Measurements from ENCODE around the gene NCAM2. TPM values are rescaled to one million over a fixed set of nuclear protein-coding genes. Genes with fewer than 3 reads are reported as not detected.

The NCAM2 gene
- total and polyA plus RNA-seq, 2 of the 8 experiments (the other 6 are each of a cell fraction or from before 2014, with no cell fraction given), result 0.14 to 1.1 TPM

DNA sequence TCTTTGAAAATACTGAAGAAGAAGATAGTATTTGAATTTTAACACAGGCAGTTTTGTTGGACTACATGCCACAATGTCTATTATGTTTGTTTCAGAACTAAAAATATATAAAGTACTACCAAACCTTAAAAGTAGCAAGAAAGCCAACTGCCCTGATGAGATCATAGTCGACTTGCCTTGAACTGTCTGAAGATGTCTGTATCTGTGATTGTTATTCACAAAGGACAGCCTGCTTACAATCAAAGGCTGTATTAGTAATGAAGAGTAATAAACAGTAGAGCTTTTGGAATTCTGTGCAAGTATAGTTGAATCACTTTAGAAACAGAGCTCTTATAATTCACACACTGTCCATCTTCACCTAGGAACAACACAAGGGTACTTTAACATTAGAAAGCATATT is 228.3 kb downstream of the NCAM2 start:
- no peaks in the 10 kb centered on the region for H4K20me1 ChIP-seq (replicated peaks in 1 of 2; ENCODE audit: control insufficient read depth in 1 of 2, insufficient read depth in 2 of 2, low read length in 2 of 2)
- H2BK12ac ChIP-seq (ENCODE audit: low read depth, low read length), result no peak overlapping the region
- no peak for DNase-seq (ENCODE audit: low read depth in 1 of 2, low spot score in 2 of 2)
- no peaks in the 10 kb centered on the region for H3K4me1 ChIP-seq (replicated peaks in 1 of 4; ENCODE audit: control insufficient read depth in 3 of 4, insufficient read depth in 4 of 4, low read length in 3 of 4)
- FAIRE-seq, result no peak
- H3K56ac ChIP-seq (replicated peaks; ENCODE audit: insufficient read length, low read depth, low read length), result no peak overlapping the region
- no peak overlapping the region for H2BK5ac ChIP-seq (ENCODE audit: low read depth, low read length)
- H3K4me2 ChIP-seq (ENCODE audit: insufficient read depth in 1 of 2, low read depth in 2 of 2, low read length in 2 of 2), result no peak overlapping the region
- H3K79me1 ChIP-seq (ENCODE audit: low read depth, low read length), result no peaks in the 10 kb centered on the region
- H3K18ac ChIP-seq (ENCODE audit: extremely low read depth, low read length), result no peak overlapping the region
- no peak overlapping the region for H3K23ac ChIP-seq (ENCODE audit: insufficient read length)
- H4K91ac ChIP-seq (replicated peaks; ENCODE audit: insufficient read length, low read length), result no peak overlapping the region
- H4K5ac ChIP-seq (ENCODE audit: insufficient read length, low read depth, low read length), result no peak overlapping the region
- no peak for TF ChIP-seq HDAC6 (IDR thresholded peaks at IDR 0.05; ENCODE audit: low read depth, low read length)
- TF ChIP-seq, protein P1, sequence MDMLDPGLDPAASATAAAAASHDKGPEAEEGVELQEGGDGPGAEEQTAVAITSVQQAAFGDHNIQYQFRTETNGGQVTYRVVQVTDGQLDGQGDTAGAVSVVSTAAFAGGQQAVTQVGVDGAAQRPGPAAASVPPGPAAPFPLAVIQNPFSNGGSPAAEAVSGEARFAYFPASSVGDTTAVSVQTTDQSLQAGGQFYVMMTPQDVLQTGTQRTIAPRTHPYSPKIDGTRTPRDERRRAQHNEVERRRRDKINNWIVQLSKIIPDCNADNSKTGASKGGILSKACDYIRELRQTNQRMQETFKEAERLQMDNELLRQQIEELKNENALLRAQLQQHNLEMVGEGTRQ (IDR thresholded peaks at IDR 0.05; ENCODE audit: low read length), result no peak
- TF ChIP-seq KDM4A (IDR thresholded peaks at IDR 0.05; ENCODE audit: low read depth, low read length, severe bottlenecking), result no peak
- ChIA-PET CTCF (ENCODE audit: partially characterized antibody) (no interaction called here), POLR2A (ENCODE audit: partially characterized antibody) (no interaction called here)
- no peak overlapping the region for H2BK120ac ChIP-seq (replicated peaks; ENCODE audit: low read depth, low read length)
- no peak overlapping the region for H2AK5ac ChIP-seq (ENCODE audit: low read depth, low read length)
- H3K79me2 ChIP-seq (ENCODE audit: control insufficient read depth in 1 of 2, insufficient read depth in 2 of 2, low read length in 2 of 2), result no peaks in the 10 kb centered on the region
- H3K36me3 ChIP-seq (ENCODE audit: control insufficient read depth in 2 of 4, insufficient read depth in 4 of 4, low read length in 3 of 4), result no peaks in the 10 kb centered on the region
- no peak overlapping the region for H2AFZ ChIP-seq (ENCODE audit: low read length)
- no peak overlapping the region for H3K4ac ChIP-seq (replicated peaks; ENCODE audit: insufficient read length, low read depth, low read length)
- H3K4me3 ChIP-seq (ENCODE audit: extremely low read depth in 1 of 4, insufficient read depth in 2 of 4, low read depth in 3 of 4, low read length in 4 of 4), result no peak overlapping the region
- H3K27ac ChIP-seq (ENCODE audit: low read depth, low read length), result no peak overlapping the region
- peaks cover 5% of the 10 kb centered on the region in 2 experiments; a peak in 3 of 4 replicates for H3K9me3 ChIP-seq (ENCODE audit: insufficient read depth in 2 of 2, low read depth in 1 of 2, low read length in 1 of 2)
- H3K23me2 ChIP-seq (ENCODE audit: low read depth, low read length), result no peaks in the 10 kb centered on the region
- H2BK15ac ChIP-seq (ENCODE audit: low read length), result no peak overlapping the region
- H4K8ac ChIP-seq (ENCODE audit: extremely low read depth, insufficient read depth, low read length), result no peak overlapping the region
- WGBS, 2 experiments (ENCODE audit: extremely low coverage in 1 of 2, insufficient coverage in 1 of 2, insufficient read length in 1 of 2, insufficient replicate concordance in 2 of 2, low coverage in 1 of 2, low lambda C conversion rate in 2 of 2, missing lambda C conversion rate in 1 of 2), result 79% methylated on average over 1 of the region's 1 CpG; no CpG with 5 or more reads in 1 of the 2 experiments
- H3K9ac ChIP-seq (replicated peaks in 1 of 4; ENCODE audit: extremely low read depth in 1 of 4, low read depth in 3 of 4, low read length in 3 of 4), result no peak overlapping the region
- H3K14ac ChIP-seq (ENCODE audit: insufficient read length), result no peak overlapping the region
- no peak overlapping the region for H2BK20ac ChIP-seq (ENCODE audit: low read length)
- no peaks in the 10 kb centered on the region for H3K27me3 ChIP-seq (replicated peaks in 1 of 4; ENCODE audit: control insufficient read depth in 3 of 4, extremely low read depth in 1 of 4, insufficient read depth in 3 of 4, low read length in 3 of 4)
